Activated naive CD4-positive, alpha-beta T cell treated with anti-CD3 and anti-CD28 coated beads for 36 hours (primary cell): ENCODE results near the gene LST1. TPM values are rescaled to one million over a fixed set of nuclear protein-coding genes. Genes with fewer than 3 reads are reported as not detected.
A peak's percentile ranks its signal among the peaks of the same experiment; 100 is the strongest.

Experiments used
- CTCF ChIA-PET: fragments of 350-600 bp; sonication (Branson Sonifier 250); formaldehyde crosslinking; loops from one replicate; lab custom pipeline; 2021; ENCODE audit warnings: antibody characterized with exemption; lab: Charles Lee
- DNase-seq: peaks from one replicate; pipeline ENCODE4 v3.0.0-alpha.2; 2020
- H3K27ac Mint-ChIP-seq: one replicate; pipeline ENCODE4 v1.8.0; 2021; ENCODE audit warnings: mild to moderate bottlenecking, mixed read lengths
- H3K27me3 Mint-ChIP-seq: one replicate; pipeline ENCODE4 v1.8.0; 2021; ENCODE audit warnings: low read depth, mixed read lengths
- H3K36me3 Mint-ChIP-seq: one replicate; pipeline ENCODE4 v1.8.0; 2021; ENCODE audit warnings: low read depth, mixed read lengths
- H3K4me1 Mint-ChIP-seq: one replicate; pipeline ENCODE4 v1.8.0; 2021; ENCODE audit warnings: low read depth, mixed read lengths
- H3K4me3 Mint-ChIP-seq: one replicate; pipeline ENCODE4 v1.8.0; 2021; ENCODE audit warnings: mild to moderate bottlenecking, moderate library complexity, mixed read lengths
- H3K9me3 Mint-ChIP-seq: one replicate; pipeline ENCODE4 v1.8.0; 2021; ENCODE audit warnings: mixed read lengths
- intact Hi-C: fragments of 100-400 bp; cut with micrococcal nuclease; formaldehyde crosslinking; loops from one replicate; pipeline ENCODE4 v1.15.1; 2023
- total RNA-seq, 2 experiments: library from RNA; stranded (reverse); gene quantifications; one replicate each; pipeline ENCODE4 v1.2.3, GENCODE V29; 2021

Gene LST1
- total RNA-seq, 2 experiments from 2014 or later, result 11.5 to 12.5 TPM

DNA sequence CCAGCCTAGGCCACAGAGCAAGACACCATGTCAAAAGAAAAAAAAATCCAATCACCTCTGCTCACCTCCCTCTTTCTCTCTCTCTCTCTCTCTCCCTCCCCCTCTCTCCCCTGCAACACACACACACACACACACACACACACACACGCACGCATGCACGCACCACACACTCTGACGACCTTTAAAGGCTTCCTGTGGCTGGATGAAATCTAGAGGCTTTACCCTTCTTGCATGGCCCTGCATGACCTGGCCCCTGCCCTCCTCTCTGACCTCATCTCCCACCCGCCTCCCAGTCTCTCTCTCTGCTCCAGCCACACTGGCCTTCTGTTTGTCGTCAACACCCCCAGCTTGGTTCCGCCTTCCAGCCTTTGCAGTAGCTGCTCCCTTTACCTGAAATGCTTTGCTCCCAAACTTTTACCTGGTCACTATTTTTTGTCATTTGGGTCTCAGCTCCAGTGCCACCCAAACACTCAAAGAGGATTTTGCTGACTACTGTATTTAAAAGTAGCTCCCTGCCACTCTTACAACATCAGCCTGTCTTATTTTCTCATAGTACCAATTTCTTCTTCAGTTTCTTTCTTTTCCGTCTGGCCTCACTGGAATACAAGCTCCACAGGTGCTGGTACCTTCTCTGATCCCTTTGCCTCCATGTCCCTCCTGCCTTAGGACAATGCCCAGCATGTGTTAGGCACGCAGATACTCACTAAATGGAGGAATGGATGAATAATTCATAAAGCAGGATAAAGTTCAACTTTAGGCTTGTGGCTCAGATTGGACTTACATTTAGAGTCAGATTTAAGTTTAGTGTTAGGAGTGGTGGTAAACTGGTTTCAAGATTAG lies 18.3 kb upstream of the LST1 start:
- Mint-ChIP-seq H3K4me3 (peak overlapping the region; percentile 34), H3K36me3 (peaks cover 8% of the 10 kb centered on the region), H3K4me1 (peaks cover 75% of the 10 kb centered on the region), H3K27me3 (no peaks in the 10 kb centered on the region), H3K9me3 (no peaks in the 10 kb centered on the region), H3K27ac (peak overlapping the region; percentile 83)
- CTCF ChIA-PET, result interaction anchor here (0.7 to 4.5 kb wide), 8 partner anchors 10 to 202 kb away, joined by 3 to 47 read pairs (median 5); partner anchors contain the start of genes LST1 and LTB
- peak; percentile 25 for DNase-seq
- intact Hi-C loops, result loop anchor here (1.0 kb wide), 5 partner anchors 7 to 53 kb away; partner anchors contain the start of genes NFKBIL1 and PRRC2A

DNA sequence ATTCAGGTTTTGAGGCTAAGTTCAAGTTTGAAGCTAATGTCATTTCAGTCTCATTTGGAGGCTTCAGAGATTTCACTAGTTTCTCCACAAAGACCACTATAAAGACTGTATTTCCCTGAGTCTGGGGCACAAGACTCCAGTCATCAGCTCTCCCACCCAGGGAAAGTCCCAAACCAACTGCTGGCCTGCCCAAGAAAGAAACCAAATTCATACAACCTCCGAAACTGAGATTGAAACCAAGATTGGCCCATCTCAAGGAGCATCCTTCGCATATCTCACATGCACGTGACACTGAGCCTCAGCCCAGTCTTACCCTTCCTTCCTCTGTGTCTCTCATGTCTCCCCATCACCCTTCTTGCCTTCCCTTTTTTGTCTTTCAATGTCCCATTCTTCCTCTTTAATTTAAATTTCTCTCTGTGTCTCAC lies 17.5 kb upstream of the LST1 start:
- Mint-ChIP-seq H3K4me3 (peak overlapping the region; percentile 34), H3K27ac (peak overlapping the region; percentile 83), H3K36me3 (peaks cover 16% of the 10 kb centered on the region), H3K27me3 (no peaks in the 10 kb centered on the region), H3K4me1 (peaks cover 76% of the 10 kb centered on the region), H3K9me3 (no peaks in the 10 kb centered on the region)
- peak; percentile 85 for DNase-seq
- CTCF ChIA-PET, result interaction anchor here (1.0 to 4.5 kb wide), 4 partner anchors 9 to 29 kb away, joined by 3 to 47 read pairs (median 22); partner anchors contain the start of genes LST1 and LTB
- intact Hi-C loops, result loop anchor here (1.0 kb wide), 5 partner anchors 8 to 52 kb away; partner anchors contain the start of genes NFKBIL1 and PRRC2A

DNA sequence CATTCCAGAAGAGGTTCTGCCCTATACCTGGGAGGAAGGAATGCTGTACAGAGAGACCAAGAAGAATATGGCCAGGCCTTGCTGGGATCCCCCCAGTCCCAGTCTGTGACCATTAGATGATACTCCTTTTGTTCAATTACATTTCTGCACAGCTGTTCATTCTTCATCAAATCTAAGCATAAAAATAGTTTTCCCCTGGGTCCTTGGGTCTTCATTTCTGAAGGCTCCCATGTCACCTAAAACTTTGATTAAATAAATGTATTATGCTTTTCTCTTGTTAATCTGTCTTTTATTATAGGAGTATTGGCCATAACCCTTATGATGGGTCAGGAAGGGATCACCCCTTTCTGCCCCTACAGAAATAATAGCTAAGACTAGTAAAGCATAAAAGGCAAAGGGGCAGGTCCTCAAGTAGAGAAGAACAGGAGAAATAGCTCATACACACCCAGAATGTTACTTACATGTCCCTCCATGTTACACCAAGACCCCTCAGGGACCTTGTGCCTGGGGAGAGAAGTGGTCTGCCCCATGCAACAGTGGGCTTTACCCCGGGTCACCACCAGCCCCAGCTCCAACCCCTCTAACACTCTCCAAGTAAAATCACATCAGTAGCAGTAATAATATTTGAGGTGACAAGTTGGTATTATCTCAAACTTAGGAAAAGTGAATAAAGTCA lies 16.1 kb upstream of the LST1 start:
- Mint-ChIP-seq H3K27me3 (no peaks in the 10 kb centered on the region), H3K9me3 (no peaks in the 10 kb centered on the region), H3K36me3 (peaks cover 15% of the 10 kb centered on the region), H3K4me3 (no peak overlapping the region), H3K4me1 (peaks cover 82% of the 10 kb centered on the region), H3K27ac (peak overlapping the region; percentile 61)
- CTCF ChIA-PET, result interaction anchor here (0.7 to 4.5 kb wide), 9 partner anchors 10 to 78 kb away, joined by 3 to 47 read pairs (median 8); partner anchors contain the start of genes LST1, LTB and NFKBIL1
- intact Hi-C loops, result loop anchor here (10.0 kb wide), 1 partner anchor 1055 kb away; no protein-coding TSS in a partner anchor
- DNase-seq, result no peak

DNA sequence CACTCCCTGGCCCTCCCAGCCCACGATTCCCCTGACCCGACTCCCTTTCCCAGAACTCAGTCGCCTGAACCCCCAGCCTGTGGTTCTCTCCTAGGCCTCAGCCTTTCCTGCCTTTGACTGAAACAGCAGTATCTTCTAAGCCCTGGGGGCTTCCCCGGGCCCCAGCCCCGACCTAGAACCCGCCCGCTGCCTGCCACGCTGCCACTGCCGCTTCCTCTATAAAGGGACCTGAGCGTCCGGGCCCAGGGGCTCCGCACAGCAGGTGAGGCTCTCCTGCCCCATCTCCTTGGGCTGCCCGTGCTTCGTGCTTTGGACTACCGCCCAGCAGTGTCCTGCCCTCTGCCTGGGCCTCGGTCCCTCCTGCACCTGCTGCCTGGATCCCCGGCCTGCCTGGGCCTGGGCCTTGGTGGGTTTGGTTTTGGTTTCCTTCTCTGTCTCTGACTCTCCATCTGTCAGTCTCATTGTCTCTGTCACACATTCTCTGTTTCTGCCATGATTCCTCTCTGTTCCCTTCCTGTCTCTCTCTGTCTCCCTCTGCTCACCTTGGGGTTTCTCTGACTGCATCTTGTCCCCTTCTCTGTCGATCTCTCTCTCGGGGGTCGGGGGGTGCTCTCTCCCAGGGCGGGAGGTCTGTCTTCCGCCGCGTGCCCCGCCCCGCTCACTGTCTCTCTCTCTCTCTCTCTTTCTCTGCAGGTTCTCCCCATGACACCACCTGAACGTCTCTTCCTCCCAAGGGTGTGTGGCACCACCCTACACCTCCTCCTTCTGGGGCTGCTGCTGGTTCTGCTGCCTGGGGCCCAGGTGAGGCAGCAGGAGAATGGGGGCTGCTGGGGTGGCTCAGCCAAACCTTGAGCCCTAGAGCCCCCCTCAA lies 13.8 kb upstream of the LST1 start, which contains the start of gene LTA:
TSS of gene LTA (plus strand) at position 249 of the 871 bp plus-strand sequence. CDS start at position 703, 454 bp downstream.
- Mint-ChIP-seq H3K27me3 (no peaks in the 10 kb centered on the region), H3K4me1 (peaks cover 74% of the 10 kb centered on the region), H3K27ac (peak within 1 kb of the TSS; percentile 97), H3K36me3 (peaks cover 35% of the 10 kb centered on the region), H3K4me3 (peak within 1 kb of the TSS; percentile 94), H3K9me3 (no peaks in the 10 kb centered on the region)
- intact Hi-C loops, result loop anchor here (1.0 to 10.0 kb wide), 4 partner anchors 8 to 1057 kb away; partner anchors contain the start of gene HSPA1B
- DNase-seq, result peak; percentile 88
- CTCF ChIA-PET, result interaction anchor here (1.9 to 19.5 kb wide), 5 partner anchors 13 to 23 kb away, joined by 11 to 618 read pairs (median 78); partner anchors contain the start of genes ATP6V1G2, DDX39B, LST1 and LTB

DNA sequence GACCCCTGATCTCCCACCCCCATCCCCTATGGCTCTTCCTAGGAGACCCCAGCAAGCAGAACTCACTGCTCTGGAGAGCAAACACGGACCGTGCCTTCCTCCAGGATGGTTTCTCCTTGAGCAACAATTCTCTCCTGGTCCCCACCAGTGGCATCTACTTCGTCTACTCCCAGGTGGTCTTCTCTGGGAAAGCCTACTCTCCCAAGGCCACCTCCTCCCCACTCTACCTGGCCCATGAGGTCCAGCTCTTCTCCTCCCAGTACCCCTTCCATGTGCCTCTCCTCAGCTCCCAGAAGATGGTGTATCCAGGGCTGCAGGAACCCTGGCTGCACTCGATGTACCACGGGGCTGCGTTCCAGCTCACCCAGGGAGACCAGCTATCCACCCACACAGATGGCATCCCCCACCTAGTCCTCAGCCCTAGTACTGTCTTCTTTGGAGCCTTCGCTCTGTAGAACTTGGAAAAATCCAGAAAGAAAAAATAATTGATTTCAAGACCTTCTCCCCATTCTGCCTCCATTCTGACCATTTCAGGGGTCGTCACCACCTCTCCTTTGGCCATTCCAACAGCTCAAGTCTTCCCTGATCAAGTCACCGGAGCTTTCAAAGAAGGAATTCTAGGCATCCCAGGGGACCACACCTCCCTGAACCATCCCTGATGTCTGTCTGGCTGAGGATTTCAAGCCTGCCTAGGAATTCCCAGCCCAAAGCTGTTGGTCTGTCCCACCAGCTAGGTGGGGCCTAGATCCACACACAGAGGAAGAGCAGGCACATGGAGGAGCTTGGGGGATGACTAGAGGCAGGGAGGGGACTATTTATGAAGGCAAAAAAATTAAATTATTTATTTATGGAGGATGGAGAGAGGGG lies 12.6 kb upstream of the LST1 start:
- H3K9me3 Mint-ChIP-seq, result no peaks in the 10 kb centered on the region
- H3K4me3 Mint-ChIP-seq, result peak overlapping the region; percentile 94
- H3K27ac Mint-ChIP-seq, result peak overlapping the region; percentile 97
- peaks cover 44% of the 10 kb centered on the region for H3K36me3 Mint-ChIP-seq
- intact Hi-C loops, result loop anchor here (2.0 to 10.0 kb wide), 2 partner anchors 253 to 1059 kb away; partner anchors contain the start of gene HSPA1B
- DNase-seq, result no peak
- CTCF ChIA-PET, result interaction anchor here (0.9 to 19.5 kb wide), 5 partner anchors 8 to 79 kb away, joined by 6 to 618 read pairs (median 78); partner anchors contain the start of genes ATP6V1G2, DDX39B, LST1 and LTB
- H3K4me1 Mint-ChIP-seq, result peaks cover 66% of the 10 kb centered on the region
- H3K27me3 Mint-ChIP-seq, result no peaks in the 10 kb centered on the region

DNA sequence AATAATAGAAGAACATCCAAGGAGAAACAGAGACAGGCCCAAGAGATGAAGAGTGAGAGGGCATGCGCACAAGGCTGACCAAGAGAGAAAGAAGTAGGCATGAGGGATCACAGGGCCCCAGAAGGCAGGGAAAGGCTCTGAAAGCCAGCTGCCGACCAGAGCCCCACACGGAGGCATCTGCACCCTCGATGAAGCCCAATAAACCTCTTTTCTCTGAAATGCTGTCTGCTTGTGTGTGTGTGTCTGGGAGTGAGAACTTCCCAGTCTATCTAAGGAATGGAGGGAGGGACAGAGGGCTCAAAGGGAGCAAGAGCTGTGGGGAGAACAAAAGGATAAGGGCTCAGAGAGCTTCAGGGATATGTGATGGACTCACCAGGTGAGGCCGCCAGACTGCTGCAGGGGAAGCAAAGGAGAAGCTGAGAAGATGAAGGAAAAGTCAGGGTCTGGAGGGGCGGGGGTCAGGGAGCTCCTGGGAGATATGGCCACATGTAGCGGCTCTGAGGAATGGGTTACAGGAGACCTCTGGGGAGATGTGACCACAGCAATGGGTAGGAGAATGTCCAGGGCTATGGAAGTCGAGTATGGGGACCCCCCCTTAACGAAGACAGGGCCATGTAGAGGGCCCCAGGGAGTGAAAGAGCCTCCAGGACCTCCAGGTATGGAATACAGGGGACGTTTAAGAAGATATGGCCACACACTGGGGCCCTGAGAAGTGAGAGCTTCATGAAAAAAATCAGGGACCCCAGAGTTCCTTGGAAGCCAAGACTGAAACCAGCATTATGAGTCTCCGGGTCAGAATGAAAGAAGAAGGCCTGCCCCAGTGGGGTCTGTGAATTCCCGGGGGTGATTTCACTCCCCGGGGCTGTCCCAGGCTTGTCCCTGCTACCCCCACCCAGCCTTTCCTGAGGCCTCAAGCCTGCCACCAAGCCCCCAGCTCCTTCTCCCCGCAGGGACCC lies 11.7 kb upstream of the LST1 start:
- H3K36me3 Mint-ChIP-seq, result peaks cover 49% of the 10 kb centered on the region
- CTCF ChIA-PET, result interaction anchor here (0.9 to 19.5 kb wide), 6 partner anchors 9 to 80 kb away, joined by 6 to 618 read pairs (median 42); partner anchors contain the start of genes ATP6V1G2, DDX39B, LST1 and LTB
- H3K9me3 Mint-ChIP-seq, result no peaks in the 10 kb centered on the region
- intact Hi-C loops, result loop anchor here (5.0 to 10.0 kb wide), 2 partner anchors 163 to 1060 kb away; partner anchors contain the start of gene CLIC1
- peak overlapping the region; percentile 94 for H3K4me3 Mint-ChIP-seq
- H3K27ac Mint-ChIP-seq, result peak overlapping the region; percentile 97
- DNase-seq, result peak; percentile 46
- peaks cover 66% of the 10 kb centered on the region for H3K4me1 Mint-ChIP-seq
- H3K27me3 Mint-ChIP-seq, result no peaks in the 10 kb centered on the region

DNA sequence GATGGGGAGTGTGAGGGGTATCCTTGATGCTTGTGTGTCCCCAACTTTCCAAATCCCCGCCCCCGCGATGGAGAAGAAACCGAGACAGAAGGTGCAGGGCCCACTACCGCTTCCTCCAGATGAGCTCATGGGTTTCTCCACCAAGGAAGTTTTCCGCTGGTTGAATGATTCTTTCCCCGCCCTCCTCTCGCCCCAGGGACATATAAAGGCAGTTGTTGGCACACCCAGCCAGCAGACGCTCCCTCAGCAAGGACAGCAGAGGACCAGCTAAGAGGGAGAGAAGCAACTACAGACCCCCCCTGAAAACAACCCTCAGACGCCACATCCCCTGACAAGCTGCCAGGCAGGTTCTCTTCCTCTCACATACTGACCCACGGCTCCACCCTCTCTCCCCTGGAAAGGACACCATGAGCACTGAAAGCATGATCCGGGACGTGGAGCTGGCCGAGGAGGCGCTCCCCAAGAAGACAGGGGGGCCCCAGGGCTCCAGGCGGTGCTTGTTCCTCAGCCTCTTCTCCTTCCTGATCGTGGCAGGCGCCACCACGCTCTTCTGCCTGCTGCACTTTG lies 10.7 kb upstream of the LST1 start, which contains the start of gene TNF:
TSS of gene TNF (plus strand) at position 231 of the 567 bp plus-strand sequence. CDS start at position 408, 177 bp downstream.
- Mint-ChIP-seq H3K36me3 (peaks cover 49% of the 10 kb centered on the region), H3K9me3 (no peaks in the 10 kb centered on the region), H3K4me3 (peak within 1 kb of the TSS; percentile 94), H3K27me3 (no peaks in the 10 kb centered on the region), H3K4me1 (peaks cover 65% of the 10 kb centered on the region), H3K27ac (peak within 1 kb of the TSS; percentile 97)
- CTCF ChIA-PET, result interaction anchor here (0.7 to 19.5 kb wide), 5 partner anchors 10 to 24 kb away, joined by 3 to 618 read pairs (median 78); partner anchors contain the start of genes ATP6V1G2, DDX39B, LST1 and LTB
- intact Hi-C loops, result loop anchor here (5.0 to 10.0 kb wide), 2 partner anchors 162 to 1061 kb away; partner anchors contain the start of gene CLIC1
- DNase-seq, result peak; percentile 87

DNA sequence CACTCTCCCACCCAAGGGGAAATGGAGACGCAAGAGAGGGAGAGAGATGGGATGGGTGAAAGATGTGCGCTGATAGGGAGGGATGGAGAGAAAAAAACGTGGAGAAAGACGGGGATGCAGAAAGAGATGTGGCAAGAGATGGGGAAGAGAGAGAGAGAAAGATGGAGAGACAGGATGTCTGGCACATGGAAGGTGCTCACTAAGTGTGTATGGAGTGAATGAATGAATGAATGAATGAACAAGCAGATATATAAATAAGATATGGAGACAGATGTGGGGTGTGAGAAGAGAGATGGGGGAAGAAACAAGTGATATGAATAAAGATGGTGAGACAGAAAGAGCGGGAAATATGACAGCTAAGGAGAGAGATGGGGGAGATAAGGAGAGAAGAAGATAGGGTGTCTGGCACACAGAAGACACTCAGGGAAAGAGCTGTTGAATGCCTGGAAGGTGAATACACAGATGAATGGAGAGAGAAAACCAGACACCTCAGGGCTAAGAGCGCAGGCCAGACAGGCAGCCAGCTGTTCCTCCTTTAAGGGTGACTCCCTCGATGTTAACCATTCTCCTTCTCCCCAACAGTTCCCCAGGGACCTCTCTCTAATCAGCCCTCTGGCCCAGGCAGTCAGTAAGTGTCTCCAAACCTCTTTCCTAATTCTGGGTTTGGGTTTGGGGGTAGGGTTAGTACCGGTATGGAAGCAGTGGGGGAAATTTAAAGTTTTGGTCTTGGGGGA lies 10.0 kb upstream of the LST1 start:
- Mint-ChIP-seq H3K27ac (peak overlapping the region; percentile 97), H3K27me3 (no peaks in the 10 kb centered on the region), H3K36me3 (peaks cover 51% of the 10 kb centered on the region), H3K4me1 (peaks cover 63% of the 10 kb centered on the region), H3K9me3 (no peaks in the 10 kb centered on the region), H3K4me3 (peak overlapping the region; percentile 94)
- CTCF ChIA-PET, result interaction anchor here (0.7 to 19.5 kb wide), 5 partner anchors 9 to 25 kb away, joined by 3 to 618 read pairs (median 78); partner anchors contain the start of genes ATP6V1G2, DDX39B, LST1 and LTB
- intact Hi-C loops, result loop anchor here (5.0 to 10.0 kb wide), 2 partner anchors 161 to 1061 kb away; partner anchors contain the start of gene CLIC1
- DNase-seq, result no peak
